Measurements from ENCODE around the gene ABCA4. TPM values are rescaled to one million over a fixed set of nuclear protein-coding genes. Genes with fewer than 3 reads are reported as not detected.
"Not testable (repeated sequence)": the region's sequence is repeated elsewhere in the genome, so short reads cannot be mapped to it uniquely, and the experiment has no call there.

ABCA4 gene
- total and polyA plus RNA-seq, 2 of the 8 experiments (the other 6 are each of a cell fraction or from before 2014, with no cell fraction given), result 0.06 TPM; not detected in 1

GRCh38 chr1:94153133-94153532 lies 32.2 kb upstream of the ABCA4 start:
- Histone ChIP-seq H3K79me1 (ENCODE audit: low read depth, low read length) (no peaks in the 10 kb centered on the region), H3K27me3 (replicated peaks in 1 of 4; ENCODE audit: control insufficient read depth in 3 of 4, extremely low read depth in 1 of 4, insufficient read depth in 3 of 4, low read length in 3 of 4) (no peaks in the 10 kb centered on the region), H2BK5ac (ENCODE audit: low read depth, low read length) (no peak overlapping the region), H3K9me3 (ENCODE audit: insufficient read depth in 2 of 2, low read depth in 1 of 2, low read length in 1 of 2) (no peaks in the 10 kb centered on the region), H3K4me3 (ENCODE audit: extremely low read depth in 1 of 4, insufficient read depth in 2 of 4, low read depth in 3 of 4, low read length in 4 of 4) (no peak overlapping the region), H3K23me2 (ENCODE audit: low read depth, low read length) (no peaks in the 10 kb centered on the region), H3K9ac (replicated peaks in 1 of 4; ENCODE audit: extremely low read depth in 1 of 4, low read depth in 3 of 4, low read length in 3 of 4) (no peak overlapping the region), H4K8ac (ENCODE audit: extremely low read depth, insufficient read depth, low read length) (no peak overlapping the region), H3K23ac (ENCODE audit: insufficient read length) (no peak overlapping the region), H3K18ac (ENCODE audit: extremely low read depth, low read length) (no peak overlapping the region), H3K56ac (replicated peaks; ENCODE audit: insufficient read length, low read depth, low read length) (no peak overlapping the region), H2AFZ (ENCODE audit: low read length) (no peak overlapping the region), H4K5ac (ENCODE audit: insufficient read length, low read depth, low read length) (no peak overlapping the region), H2BK15ac (ENCODE audit: low read length) (no peak overlapping the region), H3K14ac (ENCODE audit: insufficient read length) (no peak overlapping the region), H3K79me2 (ENCODE audit: control insufficient read depth in 1 of 2, insufficient read depth in 2 of 2, low read length in 2 of 2) (no peaks in the 10 kb centered on the region), H3K36me3 (ENCODE audit: control insufficient read depth in 2 of 4, insufficient read depth in 4 of 4, low read length in 3 of 4) (no peaks in the 10 kb centered on the region), H2AK5ac (ENCODE audit: low read depth, low read length) (no peak overlapping the region), H2BK120ac (replicated peaks; ENCODE audit: low read depth, low read length) (no peak overlapping the region), H4K91ac (replicated peaks; ENCODE audit: insufficient read length, low read length) (no peak overlapping the region), H3K4me2 (ENCODE audit: insufficient read depth in 1 of 2, low read depth in 2 of 2, low read length in 2 of 2) (no peak overlapping the region), H2BK12ac (ENCODE audit: low read depth, low read length) (no peak overlapping the region), H3K27ac (ENCODE audit: low read depth, low read length) (no peak overlapping the region), H3K4ac (replicated peaks; ENCODE audit: insufficient read length, low read depth, low read length) (no peak overlapping the region), H4K20me1 (replicated peaks in 1 of 2; ENCODE audit: control insufficient read depth in 1 of 2, insufficient read depth in 2 of 2, low read length in 2 of 2) (no peaks in the 10 kb centered on the region), H3K4me1 (replicated peaks in 1 of 4; ENCODE audit: control insufficient read depth in 3 of 4, insufficient read depth in 4 of 4, low read length in 3 of 4) (no peaks in the 10 kb centered on the region; a peak in 1 of 7 replicates), H2BK20ac (ENCODE audit: low read length) (no peak overlapping the region)
- DNase-seq (ENCODE audit: low read depth in 1 of 2, low spot score in 2 of 2) (no peak), FAIRE-seq (no peak)
- CTCF ChIA-PET (ENCODE audit: partially characterized antibody), result interaction anchor here (1.1 kb wide), 1 partner anchor 26 kb away, joined by 3 read pairs; no protein-coding TSS in a partner anchor
- WGBS, 2 experiments (ENCODE audit: extremely low coverage in 1 of 2, insufficient coverage in 1 of 2, insufficient read length in 1 of 2, insufficient replicate concordance in 2 of 2, low coverage in 1 of 2, low lambda C conversion rate in 2 of 2, missing lambda C conversion rate in 1 of 2), result 96% methylated on average over 1 of the region's 1 CpG; no CpG with 5 or more reads in 1 of the 2 experiments
- POLR2A ChIA-PET (ENCODE audit: partially characterized antibody), result no interaction called here
- TF ChIP-seq PHF8 (conservative IDR thresholded peaks at IDR 0.05; ENCODE audit: low read depth, low read length) (no peak), KDM1A (IDR thresholded peaks at IDR 0.05; ENCODE audit: borderline replicate concordance, low read length) (no peak)

- FAIRE-seq, result not testable (repeated sequence)
These were observed 28.2 kb upstream of the ABCA4 start for GRCh38 chr1:94149166-94149565.

More at GRCh38 chr1:94149166-94149565, 28.2 kb upstream of the ABCA4 start:
- H4K91ac ChIP-seq (replicated peaks; ENCODE audit: insufficient read length, low read length); H4K8ac ChIP-seq (ENCODE audit: extremely low read depth, insufficient read depth, low read length); H2BK15ac ChIP-seq (ENCODE audit: low read length); H2BK12ac ChIP-seq (ENCODE audit: low read depth, low read length); H3K23ac ChIP-seq (ENCODE audit: insufficient read length); H3K79me1 ChIP-seq (ENCODE audit: low read depth, low read length); DNase-seq (ENCODE audit: low read depth in 1 of 2, low spot score in 2 of 2); H4K20me1 ChIP-seq (replicated peaks in 1 of 2; ENCODE audit: control insufficient read depth in 1 of 2, insufficient read depth in 2 of 2, low read length in 2 of 2); H3K23me2 ChIP-seq (ENCODE audit: low read depth, low read length); H2AK5ac ChIP-seq (ENCODE audit: low read depth, low read length); POLR2A ChIA-PET (ENCODE audit: partially characterized antibody); H3K14ac ChIP-seq (ENCODE audit: insufficient read length); H3K36me3 ChIP-seq (ENCODE audit: control insufficient read depth in 2 of 4, insufficient read depth in 4 of 4, low read length in 3 of 4); H3K4me3 ChIP-seq (ENCODE audit: extremely low read depth in 1 of 4, insufficient read depth in 2 of 4, low read depth in 3 of 4, low read length in 4 of 4); H2BK20ac ChIP-seq (ENCODE audit: low read length); H3K9ac ChIP-seq (replicated peaks in 1 of 4; ENCODE audit: extremely low read depth in 1 of 4, low read depth in 3 of 4, low read length in 3 of 4); H3K27me3 ChIP-seq (replicated peaks in 1 of 4; ENCODE audit: control insufficient read depth in 3 of 4, extremely low read depth in 1 of 4, insufficient read depth in 3 of 4, low read length in 3 of 4); H4K5ac ChIP-seq (ENCODE audit: insufficient read length, low read depth, low read length); H2AFZ ChIP-seq (ENCODE audit: low read length); H2BK5ac ChIP-seq (ENCODE audit: low read depth, low read length); H3K56ac ChIP-seq (replicated peaks; ENCODE audit: insufficient read length, low read depth, low read length); H3K18ac ChIP-seq (ENCODE audit: extremely low read depth, low read length); H3K4me1 ChIP-seq (replicated peaks in 1 of 4; ENCODE audit: control insufficient read depth in 3 of 4, insufficient read depth in 4 of 4, low read length in 3 of 4); H2BK120ac ChIP-seq (replicated peaks; ENCODE audit: low read depth, low read length); H3K27ac ChIP-seq (ENCODE audit: low read depth, low read length); H3K79me2 ChIP-seq (ENCODE audit: control insufficient read depth in 1 of 2, insufficient read depth in 2 of 2, low read length in 2 of 2); H3K4ac ChIP-seq (replicated peaks; ENCODE audit: insufficient read length, low read depth, low read length); H3K4me2 ChIP-seq (ENCODE audit: insufficient read depth in 1 of 2, low read depth in 2 of 2, low read length in 2 of 2); H3K9me3 ChIP-seq (ENCODE audit: insufficient read depth in 2 of 2, low read depth in 1 of 2, low read length in 1 of 2): not testable (repeated sequence)
- CTCF ChIA-PET (ENCODE audit: partially characterized antibody), result interaction anchor here (0.8 to 2.0 kb wide), 6 partner anchors 30 to 187 kb away, joined by 3 to 7 read pairs (median 3); no protein-coding TSS in a partner anchor
